ENCODE measurements around the gene RAD51B. TPM values are rescaled to one million over a fixed set of nuclear protein-coding genes. Genes with fewer than 3 reads are reported as not detected.
A peak's percentile ranks its signal among the peaks of the same experiment; 100 is the strongest.

RAD51B gene
- total RNA-seq, 1 experiment from 2014 or later: 8.5 TPM

- in situ Hi-C loops (cut with HindIII; ENCODE audit: low pct_unique_long_range_greater_than_20kb, low sequenced_read_pairs) (no loop called here), intact Hi-C loops (cut with micrococcal nuclease; ENCODE audit: unreplicated experiment) (loop anchor here (10.0 kb wide), 1 partner anchor 203 kb away; no protein-coding TSS in a partner anchor)
These were observed 432.2 kb downstream of the RAD51B start for GRCh38 chr14:68251769-68252100.

GRCh38 chr14:68253160-68253780 is 433.7 kb downstream of the RAD51B start:
- Histone ChIP-seq H3K4me1 (ENCODE audit: control insufficient read depth, insufficient read depth, low read length) (peaks cover 44% of the 10 kb centered on the region), H3K9me3 (ENCODE audit: control insufficient read depth, insufficient read depth, low read depth, low read length) (no peaks in the 10 kb centered on the region), H3K36me3 (ENCODE audit: control insufficient read depth, insufficient read depth, low read length) (no peaks in the 10 kb centered on the region), H3K27ac (ENCODE audit: low read length) (peak overlapping the region; percentile 30; the same call in 1 of the 2 replicates), H3K4me3 (ENCODE audit: low read depth in 2 of 2, low read length in 2 of 2) (no peak overlapping the region), H3K27me3 (ENCODE audit: control insufficient read depth, insufficient read depth, low read length) (no peaks in the 10 kb centered on the region)
- DNase-seq (ENCODE audit: low read depth, low spot score): no peak
- ChIA-PET POLR2A (no interaction called here), CTCF (no interaction called here)
- no TSS peak for BruUV-seq (replicated peaks)
- no peak for TF ChIP-seq REST (IDR thresholded peaks at IDR 0.05; ENCODE audit: insufficient read depth in 1 of 2, low read depth in 2 of 2, low read length in 1 of 2)
- TF ChIP-seq CTCF (IDR thresholded peaks at IDR 0.05): no peak
- no peak for TF ChIP-seq TCF7L2 (IDR thresholded peaks at IDR 0.05; ENCODE audit: low read depth, low read length)
- TF ChIP-seq POLR2AphosphoS5 (IDR thresholded peaks at IDR 0.05; ENCODE audit: low read depth, low read length): no peak
- no peak for TF ChIP-seq SIN3A (IDR thresholded peaks at IDR 0.05; ENCODE audit: borderline replicate concordance, insufficient read depth, low read depth, low read length)
- in situ Hi-C loops (cut with HindIII; ENCODE audit: low pct_unique_long_range_greater_than_20kb, low sequenced_read_pairs): no loop called here
- intact Hi-C loops (cut with micrococcal nuclease; ENCODE audit: unreplicated experiment): loop anchor here (10.0 kb wide), 1 partner anchor 202 kb away; no protein-coding TSS in a partner anchor
- no peak for ATAC-seq

More at GRCh38 chr14:68251769-68252100, 432.2 kb downstream of the RAD51B start:
- TF ChIP-seq CTCF (IDR thresholded peaks at IDR 0.05): no peak
- TF ChIP-seq REST (IDR thresholded peaks at IDR 0.05; ENCODE audit: insufficient read depth in 1 of 2, low read depth in 2 of 2, low read length in 1 of 2): no peak
- TF ChIP-seq POLR2AphosphoS5 (IDR thresholded peaks at IDR 0.05; ENCODE audit: low read depth, low read length): no peak
- TF ChIP-seq TCF7L2 (IDR thresholded peaks at IDR 0.05; ENCODE audit: low read depth, low read length): no peak
- no peak for TF ChIP-seq SIN3A (IDR thresholded peaks at IDR 0.05; ENCODE audit: borderline replicate concordance, insufficient read depth, low read depth, low read length)
- no peaks in the 10 kb centered on the region for H3K36me3 ChIP-seq (ENCODE audit: control insufficient read depth, insufficient read depth, low read length)
- H3K4me3 ChIP-seq (ENCODE audit: low read depth in 2 of 2, low read length in 2 of 2): no peak overlapping the region
- H3K27me3 ChIP-seq (ENCODE audit: control insufficient read depth, insufficient read depth, low read length): no peaks in the 10 kb centered on the region
- no peak for ATAC-seq
- H3K27ac ChIP-seq (ENCODE audit: low read length): peak overlapping the region; percentile 88
- no TSS peak for BruUV-seq (replicated peaks)
- ChIA-PET CTCF (no interaction called here), POLR2A (no interaction called here)
- no peaks in the 10 kb centered on the region for H3K9me3 ChIP-seq (ENCODE audit: control insufficient read depth, insufficient read depth, low read depth, low read length)
- peaks cover 60% of the 10 kb centered on the region for H3K4me1 ChIP-seq (ENCODE audit: control insufficient read depth, insufficient read depth, low read length)
- DNase-seq (ENCODE audit: low read depth, low spot score): no peak
